ENCODE results near the gene PLD1.

DNA sequence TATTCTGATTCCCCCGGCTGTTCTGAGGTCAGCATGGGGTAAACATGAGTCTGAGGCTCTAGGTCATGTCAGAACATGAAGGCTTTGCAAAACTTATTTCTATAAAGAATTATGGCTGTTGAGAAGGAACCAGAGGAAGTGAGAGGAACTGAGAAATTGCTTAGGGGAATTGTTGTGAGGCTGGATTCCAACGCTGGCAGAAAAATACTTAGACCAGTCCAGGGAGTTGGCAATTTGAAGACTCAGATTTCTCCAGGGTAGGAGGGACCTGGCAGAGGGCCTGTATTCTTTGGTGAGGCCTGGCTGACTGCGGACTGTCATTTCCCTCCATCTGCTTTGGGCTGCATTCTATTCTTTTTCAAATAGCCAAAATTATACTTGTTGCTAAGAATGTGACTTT lies 155.5 kb downstream of the PLD1 start:
- TF ChIP-seq, protein P1, sequence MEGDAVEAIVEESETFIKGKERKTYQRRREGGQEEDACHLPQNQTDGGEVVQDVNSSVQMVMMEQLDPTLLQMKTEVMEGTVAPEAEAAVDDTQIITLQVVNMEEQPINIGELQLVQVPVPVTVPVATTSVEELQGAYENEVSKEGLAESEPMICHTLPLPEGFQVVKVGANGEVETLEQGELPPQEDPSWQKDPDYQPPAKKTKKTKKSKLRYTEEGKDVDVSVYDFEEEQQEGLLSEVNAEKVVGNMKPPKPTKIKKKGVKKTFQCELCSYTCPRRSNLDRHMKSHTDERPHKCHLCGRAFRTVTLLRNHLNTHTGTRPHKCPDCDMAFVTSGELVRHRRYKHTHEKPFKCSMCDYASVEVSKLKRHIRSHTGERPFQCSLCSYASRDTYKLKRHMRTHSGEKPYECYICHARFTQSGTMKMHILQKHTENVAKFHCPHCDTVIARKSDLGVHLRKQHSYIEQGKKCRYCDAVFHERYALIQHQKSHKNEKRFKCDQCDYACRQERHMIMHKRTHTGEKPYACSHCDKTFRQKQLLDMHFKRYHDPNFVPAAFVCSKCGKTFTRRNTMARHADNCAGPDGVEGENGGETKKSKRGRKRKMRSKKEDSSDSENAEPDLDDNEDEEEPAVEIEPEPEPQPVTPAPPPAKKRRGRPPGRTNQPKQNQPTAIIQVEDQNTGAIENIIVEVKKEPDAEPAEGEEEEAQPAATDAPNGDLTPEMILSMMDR (IDR thresholded peaks at IDR 0.05) = no peak
- TF ChIP-seq POLR2A (IDR thresholded peaks at IDR 0.05) = no peak

All from esophagus squamous epithelium (tissue), 4 donors.